Cardiac muscle cell (in vitro differentiated cells and primary cell): Measurements from ENCODE around the gene OR2F1. TPM values are rescaled to one million over a fixed set of nuclear protein-coding genes. Genes with fewer than 3 reads are reported as not detected.
"Not testable (repeated sequence)": the region's sequence is repeated elsewhere in the genome, so short reads cannot be mapped to it uniquely, and the experiment has no call there.

Experiments
- DNase-seq, 2 donors: peaks; one replicate each; pipeline versions ENCODE4 v3.0.0 to v3.0.0-alpha.2; 2010 to 2017; ENCODE audit warnings: low read depth in 1 of 2, low spot score in 1 of 2
- H3K27ac ChIP-seq: fragments of 200-600 bp; sonication (generic); 2 replicates; pipeline ENCODE4 v1.5.1; 2016
- H3K27me3 ChIP-seq: fragments of 200-600 bp; sonication (generic); 2 replicates; pipeline ENCODE4 v1.6.0; 2016; ENCODE audit warnings: control low read depth
- H3K36me3 ChIP-seq: fragments of 200-600 bp; sonication (generic); 2 replicates; pipeline ENCODE4 v1.5.1; 2016; ENCODE audit warnings: control low read depth
- H3K4me1 ChIP-seq: fragments of 200-600 bp; sonication (generic); 2 replicates; pipeline ENCODE4 v1.8.1; 2017; ENCODE audit warnings: low read depth, mild to moderate bottlenecking, mixed run types
- H3K4me3 ChIP-seq: fragments of 200-600 bp; sonication (generic); 2 replicates; pipeline ENCODE4 v1.5.1; 2016; ENCODE audit warnings: mild to moderate bottlenecking
- H3K9me3 ChIP-seq: fragments of 200-600 bp; sonication (generic); 2 replicates; pipeline ENCODE4 v1.5.1; 2017; ENCODE audit warnings: low read depth, mild to moderate bottlenecking, control low read depth
- CTCF ChIP-seq: IDR thresholded peaks from 2 replicates; pipeline ENCODE4 v1.5.1; 2012; ENCODE audit warnings: low read depth, mild to moderate bottlenecking, low read length
- polyA plus RNA-seq: library from polyadenylated mRNA; unstranded; fragments of >200 nt; fragmentation: Nextera tagmentation; extraction: Ambion mirVana; gene quantifications from 2 replicates; pipeline ENCODE4 v1.2.1, GENCODE V29; 2016
- total RNA-seq: library from RNA; depleted of rRNA; stranded (reverse); fragments of >200 nt; gene quantifications from 2 replicates; pipeline ENCODE4 v1.2.3, GENCODE V29; 2016

OR2F1 gene
- total and polyA plus RNA-seq, 2 experiments from 2014 or later: not detected

- Histone ChIP-seq H3K9me3 (no peaks in the 10 kb centered on the region), H3K27me3 (no peaks in the 10 kb centered on the region), H3K4me1 (no peaks in the 10 kb centered on the region), H3K27ac (no peak within 1 kb of the TSS), H3K4me3 (no peak within 1 kb of the TSS), H3K36me3 (no peaks in the 10 kb centered on the region)
- no peak for DNase-seq
- TF ChIP-seq CTCF: no peak
Measured at GRCh38 chr7:144000020-144000419, 45.4 kb downstream of the OR2F1 start, which contains the start of gene OR6B1. Gene OR6B1, plus strand, starts transcription at chr7:144000320. Its CDS starts 3,677 bp downstream, at chr7:144003997.

- DNase-seq: no peak
- no peak for TF ChIP-seq CTCF
- no peaks in the 10 kb centered on the region for H3K4me1 ChIP-seq
- H3K27ac ChIP-seq: no peak overlapping the region
- no peak overlapping the region for H3K4me3 ChIP-seq
- H3K27me3 ChIP-seq: no peaks in the 10 kb centered on the region
- H3K9me3 ChIP-seq: no peaks in the 10 kb centered on the region
- no peaks in the 10 kb centered on the region for H3K36me3 ChIP-seq
Measured at GRCh38 chr7:144001543-144001942, 46.9 kb downstream of the OR2F1 start.

- DNase-seq: no peak
- Histone ChIP-seq H3K36me3 (no peaks in the 10 kb centered on the region), H3K27ac (no peak overlapping the region), H3K27me3 (no peaks in the 10 kb centered on the region), H3K9me3 (no peaks in the 10 kb centered on the region), H3K4me1 (no peaks in the 10 kb centered on the region), H3K4me3 (no peak overlapping the region)
- TF ChIP-seq CTCF: no peak
Measured at GRCh38 chr7:144004703-144005102, 50.1 kb downstream of the OR2F1 start.

GRCh38 chr7:144006029-144006691 lies 51.5 kb downstream of the OR2F1 start:
- no peak overlapping the region for H3K4me3 ChIP-seq
- TF ChIP-seq CTCF: no peak
- H3K9me3 ChIP-seq: no peaks in the 10 kb centered on the region
- DNase-seq: no peak
- no peaks in the 10 kb centered on the region for H3K36me3 ChIP-seq
- H3K4me1 ChIP-seq: no peaks in the 10 kb centered on the region
- H3K27me3 ChIP-seq: no peaks in the 10 kb centered on the region
- no peak overlapping the region for H3K27ac ChIP-seq

GRCh38 chr7:144006692-144007042 lies 52.0 kb downstream of the OR2F1 start:
- Histone ChIP-seq H3K27me3 (no peaks in the 10 kb centered on the region), H3K27ac (no peak overlapping the region), H3K9me3 (no peaks in the 10 kb centered on the region), H3K4me3 (no peak overlapping the region), H3K36me3 (no peaks in the 10 kb centered on the region), H3K4me1 (no peaks in the 10 kb centered on the region)
- no peak for DNase-seq
- no peak for TF ChIP-seq CTCF

DNA sequence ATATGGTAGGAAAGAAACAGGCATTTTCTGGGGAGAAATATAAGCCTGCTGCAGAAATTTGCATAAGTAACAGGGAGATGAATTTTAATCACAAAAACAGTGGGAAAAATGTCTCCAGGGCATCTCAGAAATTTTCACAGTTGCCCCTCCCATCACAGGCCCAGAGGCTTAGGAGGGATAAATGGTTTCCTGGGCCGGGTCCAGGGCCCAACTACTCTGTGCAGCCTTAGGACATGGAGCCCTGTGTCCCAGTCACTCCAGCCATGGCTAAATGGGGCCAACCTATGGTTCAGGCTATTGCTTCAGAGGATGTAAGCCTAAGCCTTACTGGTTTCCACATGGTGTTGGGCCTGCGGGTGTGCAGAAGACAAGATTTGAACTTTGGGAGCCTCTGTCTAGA lies 54.7 kb downstream of the OR2F1 start:
- Histone ChIP-seq H3K4me1 (no peaks in the 10 kb centered on the region), H3K9me3 (no peaks in the 10 kb centered on the region), H3K27me3 (no peaks in the 10 kb centered on the region), H3K4me3 (no peak overlapping the region), H3K27ac (no peak overlapping the region), H3K36me3 (no peaks in the 10 kb centered on the region)
- DNase-seq: no peak
- TF ChIP-seq CTCF: no peak

- H3K36me3 ChIP-seq, H3K27me3 ChIP-seq, H3K4me1 ChIP-seq, DNase-seq, H3K27ac ChIP-seq, H3K4me3 ChIP-seq, H3K9me3 ChIP-seq: not testable (repeated sequence)
Measured at GRCh38 chr7:144010061-144010460, 55.4 kb downstream of the OR2F1 start.

GRCh38 chr7:144010821-144011220 lies 56.2 kb downstream of the OR2F1 start:
- not testable (repeated sequence) for H3K27me3 ChIP-seq, H3K27ac ChIP-seq, DNase-seq, H3K4me3 ChIP-seq, H3K4me1 ChIP-seq, H3K36me3 ChIP-seq, H3K9me3 ChIP-seq
